ENCODE results near the gene CD82. TPM values are rescaled to one million over a fixed set of nuclear protein-coding genes. Genes with fewer than 3 reads are reported as not detected.
A peak's percentile ranks its signal among the peaks of the same experiment; 100 is the strongest.
"Not testable (repeated sequence)": the region's sequence is repeated elsewhere in the genome, so short reads cannot be mapped to it uniquely, and the experiment has no call there.

CD82 gene
- total RNA-seq, 1 donor from 2014 or later: 4.8 TPM

GRCh38 chr11:44559940-44560300, 5.5 kb upstream of the CD82 start:
- not testable (repeated sequence) for DNase-seq (ENCODE audit: low read depth in 2 of 2)

- DNase-seq (ENCODE audit: low read depth in 2 of 2): peak in 1 of 2 donors; percentile 66
Measured at GRCh38 chr11:44561275-44561805, 4.1 kb upstream of the CD82 start.

- DNase-seq (ENCODE audit: low read depth in 2 of 2): no peak
Measured at GRCh38 chr11:44561964-44562734, 3.3 kb upstream of the CD82 start.

- DNase-seq (ENCODE audit: low read depth in 2 of 2): no peak
Measured at GRCh38 chr11:44562845-44563460, 2.5 kb upstream of the CD82 start.

- DNase-seq (ENCODE audit: low read depth in 2 of 2): no peak
Measured at GRCh38 chr11:44563711-44564110, 1.8 kb upstream of the CD82 start.

- DNase-seq (ENCODE audit: low read depth in 2 of 2): peak in 1 of 2 donors; percentile 15
Measured at GRCh38 chr11:44564166-44564565, 1.3 kb upstream of the CD82 start.

GRCh38 chr11:44564670-44565210, 723 bp upstream of the CD82 start:
- DNase-seq (ENCODE audit: low read depth in 2 of 2): peak in 1 of 2 donors; percentile 82

GRCh38 chr11:44565953-44566949, 788 bp downstream of the CD82 start:
- no peak for DNase-seq (ENCODE audit: low read depth in 2 of 2)

- no peak for DNase-seq (ENCODE audit: low read depth in 2 of 2)
Measured at GRCh38 chr11:44566952-44567875, 1.8 kb downstream of the CD82 start.

- DNase-seq (ENCODE audit: low read depth in 2 of 2): no peak
Measured at GRCh38 chr11:44567876-44568256, 2.4 kb downstream of the CD82 start.

GRCh38 chr11:44568331-44568657, 2.8 kb downstream of the CD82 start:
- DNase-seq (ENCODE audit: low read depth in 2 of 2): no peak

- peak; percentile 86 to 98 for DNase-seq (ENCODE audit: low read depth in 2 of 2)
Measured at GRCh38 chr11:44568658-44569473, 3.4 kb downstream of the CD82 start.

GRCh38 chr11:44570411-44571155, 5.1 kb downstream of the CD82 start:
- DNase-seq (ENCODE audit: low read depth in 2 of 2): peak in 1 of 2 donors; percentile 39

GRCh38 chr11:44571871-44572270, 6.4 kb downstream of the CD82 start:
- no peak for DNase-seq (ENCODE audit: low read depth in 2 of 2)

GRCh38 chr11:44572436-44572835, 7.0 kb downstream of the CD82 start:
- no peak for DNase-seq (ENCODE audit: low read depth in 2 of 2)

- DNase-seq (ENCODE audit: low read depth in 2 of 2): no peak
Measured at GRCh38 chr11:44572884-44573283, 7.4 kb downstream of the CD82 start.

GRCh38 chr11:44573333-44573732, 7.9 kb downstream of the CD82 start:
- peak in 1 of 2 donors; percentile 33 for DNase-seq (ENCODE audit: low read depth in 2 of 2)

GRCh38 chr11:44574610-44575287, 9.3 kb downstream of the CD82 start:
- peak in 1 of 2 donors; percentile 83 for DNase-seq (ENCODE audit: low read depth in 2 of 2)

Data from lung microvascular endothelial cell (primary cell).